Vagina (tissue), 2 donors: ENCODE measurements around the gene NPAS3. TPM values are rescaled to one million over a fixed set of nuclear protein-coding genes. Genes with fewer than 3 reads are reported as not detected.

ENCODE experiments used
- DNase-seq, 2 donors: peaks; one replicate each; pipeline ENCODE4 v3.0.0-alpha.2; 2017; ENCODE audit errors: extremely low spot score in 2 of 2
- H3K27ac ChIP-seq: fragments of 200-600 bp; sonication (generic); one replicate; pipeline ENCODE4 v1.5.1; 2019
- H3K27me3 ChIP-seq: fragments of 200-600 bp; sonication (generic); one replicate; pipeline ENCODE4 v1.5.1; 2019
- H3K36me3 ChIP-seq, 2 donors: fragments of 200-600 bp; sonication (generic); one replicate each; pipeline ENCODE4 v1.5.1; 2017 to 2019
- H3K4me1 ChIP-seq: fragments of 200-600 bp; sonication (generic); one replicate; pipeline ENCODE4 v1.5.1; 2019
- H3K4me3 ChIP-seq, 2 donors: fragments of 200-600 bp; sonication (generic); 1 replicate in 1 of 2; 2 replicates in 1 of 2; pipeline ENCODE4 v1.5.1; 2016 to 2019
- H3K9me3 ChIP-seq: fragments of 200-600 bp; sonication (generic); one replicate; pipeline ENCODE4 v1.5.1; 2019
- CTCF ChIP-seq, 3 experiments: fragments of 450-650 bp in 2 of 3; fragments of 200-600 bp in 1 of 3; sonication (generic) in 1 of 3; IDR thresholded peaks; one replicate each; pipeline ENCODE4 v1.5.1; 2017 to 2019; ENCODE audit warnings: antibody characterized with exemption in 3 of 3, mild to moderate bottlenecking in 2 of 3, moderate library complexity in 2 of 3
- POLR2A ChIP-seq, 2 donors: fragments of 450-650 bp; IDR thresholded peaks; one replicate each; pipeline ENCODE4 v1.6.1; 2017; ENCODE audit warnings: antibody characterized with exemption in 2 of 2, mild to moderate bottlenecking in 2 of 2, moderate library complexity in 2 of 2
- POLR2AphosphoS5 ChIP-seq, 2 donors: sonication (generic); formaldehyde crosslinking; IDR thresholded peaks; one replicate each; pipeline ENCODE4 v1.9.0; 2017; ENCODE audit warnings: antibody characterized with exemption in 2 of 2, mild to moderate bottlenecking in 2 of 2, low read depth in 1 of 2; ENCODE audit not compliant: insufficient read depth in 1 of 2
- intact Hi-C: fragments of 100-400 bp; cut with DNase I; formaldehyde crosslinking; loops from one replicate; pipeline ENCODE4 v1.15.1; 2023
- total RNA-seq: library from RNA; depleted of rRNA; stranded (reverse); fragments of >200 nt; gene quantifications from one replicate; pipeline ENCODE4 v1.2.3, GENCODE V29; 2016

The NPAS3 gene
- total RNA-seq, 1 donor from 2014 or later = 1.2 TPM

GRCh38 chr14:33793398-33794110, 854.9 kb downstream of the NPAS3 start:
- DNase-seq = no peak
- peaks cover 12% of the 10 kb centered on the region for H3K4me1 ChIP-seq
- H3K36me3 ChIP-seq = no peaks in the 10 kb centered on the region
- TF ChIP-seq CTCF (IDR thresholded peaks at IDR 0.05) = no peak
- no peak for TF ChIP-seq POLR2AphosphoS5 (IDR thresholded peaks at IDR 0.05; ENCODE audit: insufficient read depth in 1 of 2, low read depth in 1 of 2)
- TF ChIP-seq POLR2A (IDR thresholded peaks at IDR 0.05) = no peak
- no peaks in the 10 kb centered on the region for H3K27me3 ChIP-seq
- no peaks in the 10 kb centered on the region for H3K9me3 ChIP-seq
- intact Hi-C loops = no loop called here
- H3K27ac ChIP-seq = no peak overlapping the region
- peak overlapping the region in 1 of 2 donors; percentile 30 for H3K4me3 ChIP-seq

GRCh38 chr14:33794791-33795305, 856.2 kb downstream of the NPAS3 start:
- peaks cover 12% of the 10 kb centered on the region for H3K4me1 ChIP-seq
- TF ChIP-seq POLR2A (IDR thresholded peaks at IDR 0.05) (no peak), POLR2AphosphoS5 (IDR thresholded peaks at IDR 0.05; ENCODE audit: insufficient read depth in 1 of 2, low read depth in 1 of 2) (no peak), CTCF (IDR thresholded peaks at IDR 0.05) (no peak)
- no peak overlapping the region for H3K4me3 ChIP-seq
- H3K27ac ChIP-seq = no peak overlapping the region
- no peaks in the 10 kb centered on the region for H3K36me3 ChIP-seq
- intact Hi-C loops = no loop called here
- no peaks in the 10 kb centered on the region for H3K27me3 ChIP-seq
- H3K9me3 ChIP-seq = no peaks in the 10 kb centered on the region
- no peak for DNase-seq

- TF ChIP-seq CTCF (IDR thresholded peaks at IDR 0.05) = no peak
- TF ChIP-seq POLR2AphosphoS5 (IDR thresholded peaks at IDR 0.05; ENCODE audit: insufficient read depth in 1 of 2, low read depth in 1 of 2) = no peak
- TF ChIP-seq POLR2A (IDR thresholded peaks at IDR 0.05) = no peak
- DNase-seq = no peak
- intact Hi-C loops = no loop called here
- no peaks in the 10 kb centered on the region for H3K27me3 ChIP-seq
- no peak overlapping the region for H3K27ac ChIP-seq
- no peaks in the 10 kb centered on the region for H3K36me3 ChIP-seq
- no peaks in the 10 kb centered on the region for H3K9me3 ChIP-seq
- H3K4me3 ChIP-seq = no peak overlapping the region
- peaks cover 12% of the 10 kb centered on the region for H3K4me1 ChIP-seq
Measured at GRCh38 chr14:33796356-33796755, 857.7 kb downstream of the NPAS3 start.

- no peak overlapping the region for H3K27ac ChIP-seq
- no peaks in the 10 kb centered on the region for H3K9me3 ChIP-seq
- DNase-seq = no peak
- H3K27me3 ChIP-seq = no peaks in the 10 kb centered on the region
- H3K4me1 ChIP-seq = no peaks in the 10 kb centered on the region
- intact Hi-C loops = no loop called here
- no peaks in the 10 kb centered on the region for H3K36me3 ChIP-seq
- H3K4me3 ChIP-seq = peak overlapping the region in 1 of 2 donors; percentile 27
- TF ChIP-seq CTCF (IDR thresholded peaks at IDR 0.05) = no peak
- TF ChIP-seq POLR2AphosphoS5 (IDR thresholded peaks at IDR 0.05; ENCODE audit: insufficient read depth in 1 of 2, low read depth in 1 of 2) = no peak
- no peak for TF ChIP-seq POLR2A (IDR thresholded peaks at IDR 0.05)
Measured at GRCh38 chr14:33799705-33800570, 861.3 kb downstream of the NPAS3 start.
